GM12865 (cell line): ENCODE results near the gene TPRN.

Source experiments
- DNase-seq: peaks from one replicate; pipeline ENCODE4 v3.0.0; 2010; ENCODE audit warnings: low read depth
- H3K4me3 ChIP-seq: 2 replicates; pipeline ENCODE4 v1.5.1; 2011; ENCODE audit warnings: mild to moderate bottlenecking, low read depth, low read length, control low read depth
- CTCF ChIP-seq: IDR thresholded peaks from 2 replicates; pipeline ENCODE4 v1.5.1; 2011; ENCODE audit warnings: low read length, control low read depth, low read depth, inconsistent platforms; ENCODE audit not compliant: insufficient read depth; ENCODE audit errors: missing control alignments

TPRN gene

GRCh38 chr9:137147091-137147792 lies 53.3 kb downstream of the TPRN start:
- no peak for DNase-seq
- no peak for TF ChIP-seq CTCF
- no peak overlapping the region for H3K4me3 ChIP-seq

- H3K4me3 ChIP-seq = no peak overlapping the region
- no peak for DNase-seq
- no peak for TF ChIP-seq CTCF
These were observed 54.0 kb downstream of the TPRN start for GRCh38 chr9:137146527-137146918.

GRCh38 chr9:137145731-137146526 lies 54.6 kb downstream of the TPRN start:
- no peak overlapping the region for H3K4me3 ChIP-seq
- no peak for TF ChIP-seq CTCF
- DNase-seq = no peak

- H3K4me3 ChIP-seq = no peak overlapping the region
- no peak for TF ChIP-seq CTCF
- DNase-seq = no peak
These were observed 57.1 kb downstream of the TPRN start for GRCh38 chr9:137143459-137143858.

GRCh38 chr9:137141976-137142936 lies 58.3 kb downstream of the TPRN start:
- DNase-seq = no peak
- H3K4me3 ChIP-seq = no peak overlapping the region
- TF ChIP-seq CTCF = no peak
